BLaER1 treated with 17β-estradiol and CSF1 and Interleukin-3, amounts not matched to agents 10 nM and 100 nM (cell line): ENCODE data around the gene CFAP74.

Experiments
- H3K27ac ChIP-seq, 11 experiments: shearing (Covaris generic); formaldehyde crosslinking; 2 replicates each; pipeline ENCODE4 v1.8.1; 2022
- H3K27me3 ChIP-seq, 11 experiments: shearing (Covaris generic); formaldehyde crosslinking; 2 replicates each; pipeline ENCODE4 v1.8.1; 2022
- H3K36me3 ChIP-seq, 11 experiments: shearing (Covaris generic); formaldehyde crosslinking; 2 replicates each; pipeline ENCODE4 v1.8.1; 2022
- H3K4me1 ChIP-seq, 10 experiments: shearing (Covaris generic); formaldehyde crosslinking; 2 replicates each; pipeline ENCODE4 v1.8.1; 2022
- H3K4me2 ChIP-seq, 11 experiments: shearing (Covaris generic); formaldehyde crosslinking; 2 replicates each; pipeline ENCODE4 v1.8.1; 2022
- H3K4me3 ChIP-seq, 10 experiments: shearing (Covaris generic); formaldehyde crosslinking; 2 replicates each; pipeline ENCODE4 v1.8.1; 2022
- H3K9ac ChIP-seq, 11 experiments: shearing (Covaris generic); formaldehyde crosslinking; 2 replicates each; pipeline ENCODE4 v1.8.1; 2022
- H3K9me3 ChIP-seq, 11 experiments: shearing (Covaris generic); formaldehyde crosslinking; replicated peaks in 1 of 11; 2 replicates each; pipeline ENCODE4 v1.8.1; 2022
- H4K20me1 ChIP-seq, 11 experiments: shearing (Covaris generic); formaldehyde crosslinking; 2 replicates each; pipeline ENCODE4 v1.8.1; 2022
- Cebpa-rat ChIP-seq, 11 experiments: shearing (Covaris generic); IDR thresholded peaks; 2 replicates each; pipeline ENCODE4 v1.8.1; 2022

Gene CFAP74

DNA sequence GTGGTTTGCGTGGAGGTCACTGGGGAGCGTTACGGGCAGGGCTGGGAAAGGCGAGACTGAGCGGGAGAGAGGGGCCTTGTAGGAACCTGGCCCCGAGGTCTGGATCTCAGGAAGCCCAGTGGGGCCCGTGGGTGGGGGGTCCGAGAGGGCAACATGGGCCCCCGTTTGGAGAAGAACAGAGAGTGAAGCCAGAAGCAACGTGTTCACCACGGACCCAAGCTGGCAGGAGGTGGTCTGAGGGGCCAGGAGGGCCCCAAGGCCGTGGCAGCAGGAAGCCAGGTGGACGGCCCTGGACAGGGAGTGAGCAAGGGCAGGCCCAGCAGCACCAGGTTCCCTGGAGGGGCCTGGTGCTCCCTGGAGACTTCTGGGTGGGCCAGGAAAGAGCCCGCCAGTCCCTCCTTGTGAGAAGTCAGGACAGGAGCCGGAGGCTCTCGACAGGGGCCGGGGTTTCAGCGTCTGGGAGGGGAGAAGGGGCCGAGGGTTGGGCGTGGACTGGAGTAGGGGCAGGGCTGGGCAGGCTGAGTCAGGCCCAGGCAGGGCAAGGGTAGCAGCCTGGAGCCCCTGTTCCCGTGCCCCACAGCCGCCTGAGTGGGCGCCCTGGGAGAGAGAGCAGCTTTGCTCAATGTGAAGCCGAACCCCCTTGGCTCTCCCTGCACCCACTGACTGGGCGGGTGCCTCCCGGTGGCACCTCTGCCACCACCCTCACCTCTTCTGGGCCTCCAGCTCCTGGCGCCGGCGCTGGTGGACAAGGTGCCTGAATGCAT, 33.5 kb downstream of the CFAP74 start:
- no peak overlapping the region for H3K27ac ChIP-seq

DNA sequence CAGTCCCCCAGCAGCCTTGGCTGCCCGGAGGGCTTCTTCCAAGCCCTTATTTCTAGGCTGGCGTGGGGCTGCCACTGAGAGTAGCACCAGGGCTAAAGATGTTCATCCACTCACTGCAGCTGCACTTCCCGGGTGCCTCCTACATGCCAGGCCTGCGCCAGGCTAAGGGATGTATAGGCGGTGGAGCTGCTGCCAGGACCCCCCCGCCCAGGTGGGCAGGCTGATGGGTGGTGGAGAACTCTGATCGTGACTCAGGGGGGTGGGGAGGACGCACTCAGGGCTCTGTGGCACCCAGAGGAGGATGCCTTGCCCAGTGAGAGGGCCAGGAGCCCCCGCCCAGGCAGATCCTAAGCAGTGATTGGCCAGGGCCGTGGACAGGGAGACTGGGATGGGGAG, 34.1 kb downstream of the CFAP74 start:
- H4K20me1 ChIP-seq: peaks cover 0 to 14% (median 0%) of the 10 kb centered on the region in 11 experiments; a peak in 4 of 22 replicates
- H3K9ac ChIP-seq: no peak overlapping the region
- H3K36me3 ChIP-seq: no peaks in the 10 kb centered on the region
- H3K9me3 ChIP-seq: no peaks in the 10 kb centered on the region
- no peak overlapping the region for H3K27ac ChIP-seq
- no peak overlapping the region for H3K4me3 ChIP-seq
- H3K4me2 ChIP-seq: 0 out of 22 replicates have a peak overlapping the region, but pooled peaks of 1 of the 11 experiments have one; percentile 24
- TF ChIP-seq Cebpa-rat (IDR thresholded peaks at IDR 0.05): no peak
- peaks cover 33 to 58% (median 46%) of the 10 kb centered on the region in 10 experiments for H3K4me1 ChIP-seq
- peaks cover 8 to 21% (median 17%) of the 10 kb centered on the region in 11 experiments; a peak in 20 of 22 replicates for H3K27me3 ChIP-seq

More for the DNA sequence above, 33.5 kb downstream of the CFAP74 start:
- H3K36me3 ChIP-seq: no peaks in the 10 kb centered on the region
- no peak for TF ChIP-seq Cebpa-rat (IDR thresholded peaks at IDR 0.05)
- no peak overlapping the region for H3K4me3 ChIP-seq
- H3K4me1 ChIP-seq: peaks cover 34 to 59% (median 42%) of the 10 kb centered on the region in 10 experiments
- H3K9me3 ChIP-seq: no peaks in the 10 kb centered on the region
- no peak overlapping the region for H3K9ac ChIP-seq
- peak overlapping the region in 2 of 11 experiments; percentile 2 to 24; a peak in 1 of 22 replicates for H3K4me2 ChIP-seq
- H3K27me3 ChIP-seq: peaks cover 8 to 16% (median 12%) of the 10 kb centered on the region in 11 experiments; a peak in 20 of 22 replicates
- peaks cover 0 to 14% (median 0%) of the 10 kb centered on the region in 11 experiments; a peak in 4 of 22 replicates for H4K20me1 ChIP-seq

DNA sequence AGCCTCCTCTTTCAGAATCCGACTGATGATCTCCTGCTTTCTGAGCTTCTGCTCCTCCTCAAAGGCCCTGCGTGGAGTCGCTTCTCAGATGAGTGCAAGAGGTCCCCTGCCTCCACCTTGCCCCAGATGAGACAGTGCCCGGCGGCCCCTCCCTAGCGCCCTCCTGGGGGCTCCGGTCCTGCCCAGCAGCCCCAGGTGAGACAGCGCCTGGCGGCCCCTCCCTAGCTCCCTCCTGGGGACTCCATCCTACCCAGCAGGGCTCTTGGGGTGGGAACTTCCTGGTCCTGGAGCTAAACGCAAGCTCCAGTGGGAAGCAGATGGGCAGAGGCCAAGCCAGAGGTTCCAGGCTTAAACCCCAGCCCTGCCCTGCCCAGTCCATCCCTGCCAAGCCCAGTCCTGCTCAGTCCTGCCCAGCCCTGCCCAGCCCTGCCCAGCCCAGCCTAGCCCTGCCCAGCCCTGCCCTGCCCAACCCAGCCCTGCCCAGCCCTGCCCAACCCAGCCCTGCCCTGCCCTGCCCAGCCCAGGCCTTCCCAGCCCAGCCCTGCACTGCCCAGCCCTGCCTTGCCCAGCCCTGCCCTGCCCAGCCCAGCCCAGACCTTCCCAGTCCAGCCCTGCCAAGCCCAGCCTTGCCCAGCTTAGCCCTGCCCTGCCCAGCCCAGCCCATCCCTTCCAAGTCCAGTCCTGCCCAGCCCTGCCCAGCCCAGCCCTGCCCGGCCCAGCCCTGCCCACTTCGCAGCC, 34.6 kb downstream of the CFAP74 start:
- H3K9ac ChIP-seq: no peak overlapping the region
- no peak for TF ChIP-seq Cebpa-rat (IDR thresholded peaks at IDR 0.05)
- no peak overlapping the region for H3K4me3 ChIP-seq
- H3K36me3 ChIP-seq: no peaks in the 10 kb centered on the region
- no peaks in the 10 kb centered on the region for H3K9me3 ChIP-seq
- H4K20me1 ChIP-seq: peaks cover 0 to 14% (median 0%) of the 10 kb centered on the region in 11 experiments; a peak in 4 of 22 replicates
- peaks cover 30 to 53% (median 41%) of the 10 kb centered on the region in 10 experiments for H3K4me1 ChIP-seq
- H3K27me3 ChIP-seq: peaks cover 8 to 21% (median 17%) of the 10 kb centered on the region in 11 experiments; a peak in 20 of 22 replicates
- peak overlapping the region in 3 of 11 experiments; percentile 9 to 16 (median 12); a peak in 4 of 22 replicates for H3K4me2 ChIP-seq
- H3K27ac ChIP-seq: no peak overlapping the region

DNA sequence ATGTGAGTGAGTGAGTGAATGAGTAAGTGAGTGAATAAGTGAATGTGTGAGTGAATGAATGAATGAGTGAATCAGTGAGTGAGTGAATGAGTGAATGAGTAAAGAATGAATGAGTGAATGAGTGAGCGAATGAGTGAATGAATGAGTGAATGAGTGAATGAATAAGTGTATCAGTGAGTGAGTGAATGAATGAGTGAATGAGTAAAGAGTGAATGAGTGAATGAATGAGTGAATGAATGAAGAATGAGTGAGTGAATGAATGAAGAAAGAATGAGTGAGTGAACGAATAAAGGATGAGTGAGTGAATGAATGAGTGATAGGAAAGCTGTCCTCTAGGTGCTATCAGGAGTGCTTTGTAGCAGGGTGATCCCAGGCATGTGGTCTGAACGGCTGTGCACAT, 35.7 kb downstream of the CFAP74 start:
- Histone ChIP-seq H3K27ac (no peak overlapping the region), H3K36me3 (no peaks in the 10 kb centered on the region), H3K4me2 (peak overlapping the region in 1 of 11 experiments; percentile 13; a peak in 1 of 22 replicates), H3K27me3 (peaks cover 8 to 21% (median 17%) of the 10 kb centered on the region in 11 experiments; a peak in 20 of 22 replicates), H3K4me3 (no peak overlapping the region), H3K4me1 (peaks cover 20 to 42% (median 32%) of the 10 kb centered on the region in 10 experiments), H4K20me1 (peaks cover 0 to 14% (median 0%) of the 10 kb centered on the region in 11 experiments; a peak in 3 of 22 replicates), H3K9me3 (no peaks in the 10 kb centered on the region), H3K9ac (no peak overlapping the region)
- TF ChIP-seq Cebpa-rat (IDR thresholded peaks at IDR 0.05): no peak

DNA sequence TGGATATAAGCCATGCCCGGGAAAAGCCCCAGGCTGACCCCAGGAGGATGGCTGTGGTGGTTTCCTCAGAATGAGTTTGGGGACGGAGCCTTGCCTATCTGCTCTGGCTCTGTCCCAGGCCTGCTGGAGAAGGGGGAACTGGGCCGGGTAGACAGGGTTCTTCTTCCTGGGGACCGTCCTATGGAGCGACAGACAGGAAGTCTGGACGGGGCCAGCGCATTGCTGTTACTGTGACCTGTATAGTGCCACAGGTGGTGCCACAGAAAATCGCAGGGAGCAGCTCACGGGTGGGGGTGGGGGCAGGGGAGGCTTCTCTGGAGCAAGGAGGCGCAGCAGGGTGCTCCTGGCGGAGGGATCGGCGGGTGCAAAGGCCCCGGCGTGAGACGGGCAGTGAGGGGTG, 36.4 kb downstream of the CFAP74 start:
- Histone ChIP-seq H3K4me2 (peak overlapping the region in 6 of 11 experiments; percentile 9 to 67 (median 48); a peak in 5 of 22 replicates), H3K4me1 (peaks cover 15 to 37% (median 27%) of the 10 kb centered on the region in 10 experiments), H3K9me3 (no peaks in the 10 kb centered on the region), H3K27me3 (peaks cover 8 to 21% (median 17%) of the 10 kb centered on the region in 11 experiments; a peak in 19 of 22 replicates), H3K4me3 (no peak overlapping the region), H4K20me1 (peaks cover 0 to 14% (median 0%) of the 10 kb centered on the region in 11 experiments; a peak in 3 of 22 replicates), H3K9ac (no peak overlapping the region), H3K36me3 (no peaks in the 10 kb centered on the region), H3K27ac (no peak overlapping the region)
- no peak for TF ChIP-seq Cebpa-rat (IDR thresholded peaks at IDR 0.05)

DNA sequence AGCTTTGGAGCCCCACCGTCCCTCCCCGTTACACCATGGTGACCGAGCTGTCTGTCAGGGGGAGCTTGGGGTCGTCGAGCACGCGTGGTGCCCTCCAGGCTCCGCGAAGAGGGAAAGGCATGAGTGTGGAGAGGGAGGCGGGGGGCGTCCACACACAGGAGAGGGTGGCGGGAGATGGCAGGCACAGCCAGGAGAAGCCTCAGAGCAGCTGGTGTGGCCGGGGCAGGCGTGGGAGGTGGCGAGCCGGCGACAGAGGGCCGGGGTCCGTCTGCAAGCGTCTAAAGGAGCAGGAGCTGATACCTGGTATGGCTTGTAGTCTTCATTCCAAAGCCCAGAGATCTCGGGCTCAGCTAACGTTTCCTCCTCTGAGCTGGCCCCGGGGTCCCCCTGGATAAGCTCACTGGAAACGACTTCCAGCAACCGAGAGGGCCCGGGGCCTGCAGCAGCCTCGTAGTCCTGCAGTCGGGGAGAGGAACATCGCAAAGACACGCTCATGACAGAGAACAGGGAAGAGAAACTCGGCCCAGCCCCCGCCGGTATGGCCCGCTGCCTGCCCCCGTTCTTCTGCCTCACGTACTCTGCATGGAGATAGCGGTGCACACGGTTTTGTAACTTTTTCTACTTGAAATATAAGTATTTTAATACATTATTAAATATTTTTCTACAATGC, 37.4 kb downstream of the CFAP74 start:
- Histone ChIP-seq H4K20me1 (peaks cover 0 to 14% (median 0%) of the 10 kb centered on the region in 11 experiments; a peak in 3 of 22 replicates), H3K4me2 (peak overlapping the region; percentile 10 to 67 (median 47); a peak in 20 of 22 replicates), H3K4me1 (peaks cover 24 to 46% (median 33%) of the 10 kb centered on the region in 10 experiments), H3K27me3 (peaks cover 8 to 21% (median 17%) of the 10 kb centered on the region in 11 experiments; a peak in 19 of 22 replicates), H3K9ac (no peak overlapping the region), H3K9me3 (no peaks in the 10 kb centered on the region), H3K27ac (no peak overlapping the region), H3K4me3 (no peak overlapping the region), H3K36me3 (no peaks in the 10 kb centered on the region)
- TF ChIP-seq Cebpa-rat (IDR thresholded peaks at IDR 0.05): no peak

DNA sequence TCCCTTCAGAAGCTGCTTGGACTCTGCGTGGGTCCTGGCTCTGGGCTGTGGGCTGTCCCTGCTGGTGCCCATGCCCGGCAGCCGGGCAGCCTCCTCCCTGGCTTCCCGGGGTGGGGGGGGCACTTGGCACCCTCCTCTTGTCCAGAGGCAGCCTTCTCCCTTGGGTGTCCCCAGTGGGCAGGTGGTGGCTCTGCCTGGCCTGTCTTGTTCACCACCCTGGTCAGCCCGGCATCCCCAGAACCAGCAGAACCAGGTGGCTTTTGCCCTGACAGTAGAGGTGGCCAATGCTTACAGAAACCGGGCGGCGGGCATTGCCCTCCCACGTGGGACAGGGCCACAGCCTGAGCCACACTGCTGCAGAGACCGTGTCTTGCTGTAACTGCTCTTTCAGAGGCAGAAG, 38.0 kb downstream of the CFAP74 start:
- Histone ChIP-seq H3K4me3 (no peak overlapping the region), H3K9me3 (no peaks in the 10 kb centered on the region)
- no peak for TF ChIP-seq Cebpa-rat (IDR thresholded peaks at IDR 0.05)

DNA sequence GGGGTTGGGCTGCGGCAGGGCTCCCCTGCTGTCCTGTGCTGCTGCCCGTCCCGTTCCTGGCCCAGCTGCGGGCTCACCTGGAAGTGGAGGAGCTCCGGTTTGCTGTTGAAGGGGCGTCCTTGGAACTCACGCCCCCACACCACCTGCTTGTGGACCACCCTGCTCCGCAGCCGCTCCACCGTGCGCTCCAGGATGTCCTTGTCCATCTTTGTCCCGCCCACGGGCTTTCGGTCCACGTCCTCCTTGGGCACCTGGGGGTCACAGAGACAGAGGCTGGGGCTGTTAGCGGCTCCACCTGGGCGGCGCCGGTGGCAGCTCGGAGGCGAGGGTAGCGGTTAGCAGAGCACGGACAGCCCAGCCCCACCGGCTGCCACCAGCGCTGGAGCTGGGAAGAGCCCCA, 38.8 kb downstream of the CFAP74 start:
- Histone ChIP-seq H3K27ac (no peak overlapping the region), H3K4me2 (peak overlapping the region in 8 of 11 experiments; percentile 10 to 49 (median 30); a peak in 2 of 22 replicates), H4K20me1 (peaks cover 0 to 11% (median 0%) of the 10 kb centered on the region in 11 experiments; a peak in 3 of 22 replicates), H3K27me3 (peaks cover 8 to 21% (median 17%) of the 10 kb centered on the region in 11 experiments; a peak in 19 of 22 replicates), H3K36me3 (no peaks in the 10 kb centered on the region), H3K4me3 (no peak overlapping the region), H3K4me1 (peaks cover 38 to 60% (median 45%) of the 10 kb centered on the region in 10 experiments), H3K9me3 (no peaks in the 10 kb centered on the region), H3K9ac (no peak overlapping the region)
- no peak for TF ChIP-seq Cebpa-rat (IDR thresholded peaks at IDR 0.05)

More for the DNA sequence above, 38.0 kb downstream of the CFAP74 start:
- Histone ChIP-seq H3K36me3 (no peaks in the 10 kb centered on the region), H3K4me2 (peak overlapping the region in 10 of 11 experiments; percentile 10 to 67 (median 47); a peak in 10 of 22 replicates), H3K4me1 (peaks cover 30 to 53% (median 40%) of the 10 kb centered on the region in 10 experiments), H3K9ac (no peak overlapping the region), H3K27ac (no peak overlapping the region), H3K27me3 (peaks cover 8 to 21% (median 17%) of the 10 kb centered on the region in 11 experiments; a peak in 19 of 22 replicates), H4K20me1 (peaks cover 0 to 14% (median 0%) of the 10 kb centered on the region in 11 experiments; a peak in 3 of 22 replicates)
